ENCODE results near the gene EXOC3L2. TPM values are rescaled to one million over a fixed set of nuclear protein-coding genes. Genes with fewer than 3 reads are reported as not detected.
A peak's percentile ranks its signal among the peaks of the same experiment; 100 is the strongest.

The EXOC3L2 gene
- total and polyA plus RNA-seq, 10 of the 15 experiments (the other 5 are each of a cell fraction or from before 2014, with no cell fraction given), result not detected

DNA sequence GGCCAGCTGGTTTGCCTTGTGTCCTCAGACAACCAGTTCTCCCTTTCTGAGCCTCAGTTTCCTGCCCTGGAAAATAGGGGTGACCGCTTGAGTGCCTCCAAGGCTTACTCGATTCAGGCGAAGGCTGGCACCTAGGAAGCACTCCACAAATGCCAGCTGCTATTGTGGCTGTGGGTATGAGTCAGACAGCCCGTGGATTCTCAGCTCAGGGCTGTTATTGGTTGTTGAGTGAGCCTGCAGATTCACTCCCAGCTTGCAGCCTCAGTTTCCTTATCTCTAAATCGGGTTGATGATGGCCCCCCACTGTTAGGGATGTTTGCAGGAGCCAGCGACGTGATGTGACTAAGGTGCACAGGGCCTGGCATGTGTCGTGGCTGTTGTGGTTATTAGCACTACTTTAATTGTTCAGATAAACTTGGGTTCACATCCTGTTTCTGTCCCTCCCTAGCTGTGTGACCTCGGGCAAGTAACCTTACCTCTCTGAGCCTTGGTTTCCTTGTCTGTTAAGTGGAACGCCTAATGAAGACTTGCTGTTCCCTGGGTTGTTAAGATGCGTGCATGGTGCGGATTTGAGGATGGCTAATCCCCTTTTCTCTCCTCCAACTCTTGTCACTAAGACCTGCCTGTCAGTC is 8.3 kb upstream of the EXOC3L2 start (continued):
- TF ChIP-seq, protein P1, sequence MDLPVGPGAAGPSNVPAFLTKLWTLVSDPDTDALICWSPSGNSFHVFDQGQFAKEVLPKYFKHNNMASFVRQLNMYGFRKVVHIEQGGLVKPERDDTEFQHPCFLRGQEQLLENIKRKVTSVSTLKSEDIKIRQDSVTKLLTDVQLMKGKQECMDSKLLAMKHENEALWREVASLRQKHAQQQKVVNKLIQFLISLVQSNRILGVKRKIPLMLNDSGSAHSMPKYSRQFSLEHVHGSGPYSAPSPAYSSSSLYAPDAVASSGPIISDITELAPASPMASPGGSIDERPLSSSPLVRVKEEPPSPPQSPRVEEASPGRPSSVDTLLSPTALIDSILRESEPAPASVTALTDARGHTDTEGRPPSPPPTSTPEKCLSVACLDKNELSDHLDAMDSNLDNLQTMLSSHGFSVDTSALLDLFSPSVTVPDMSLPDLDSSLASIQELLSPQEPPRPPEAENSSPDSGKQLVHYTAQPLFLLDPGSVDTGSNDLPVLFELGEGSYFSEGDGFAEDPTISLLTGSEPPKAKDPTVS (IDR thresholded peaks at IDR 0.05; ENCODE audit: low read depth, low read length), result no peak
- TF ChIP-seq YY1 (IDR thresholded peaks at IDR 0.05; ENCODE audit: low read depth, low read length), result no peak
- TF ChIP-seq CHD2 (IDR thresholded peaks at IDR 0.05; ENCODE audit: borderline replicate concordance, low read depth, low read length), result no peak
- TF ChIP-seq ZNF207 (IDR thresholded peaks at IDR 0.05; ENCODE audit: borderline replicate concordance), result no peak
- no peak for TF ChIP-seq SMC3 (IDR thresholded peaks at IDR 0.05; ENCODE audit: borderline replicate concordance, low read length)
- TF ChIP-seq RB1 (IDR thresholded peaks at IDR 0.05; ENCODE audit: borderline replicate concordance), result no peak
- TF ChIP-seq ZNF24 (IDR thresholded peaks at IDR 0.05), result no peak
- TF ChIP-seq, protein P2, sequence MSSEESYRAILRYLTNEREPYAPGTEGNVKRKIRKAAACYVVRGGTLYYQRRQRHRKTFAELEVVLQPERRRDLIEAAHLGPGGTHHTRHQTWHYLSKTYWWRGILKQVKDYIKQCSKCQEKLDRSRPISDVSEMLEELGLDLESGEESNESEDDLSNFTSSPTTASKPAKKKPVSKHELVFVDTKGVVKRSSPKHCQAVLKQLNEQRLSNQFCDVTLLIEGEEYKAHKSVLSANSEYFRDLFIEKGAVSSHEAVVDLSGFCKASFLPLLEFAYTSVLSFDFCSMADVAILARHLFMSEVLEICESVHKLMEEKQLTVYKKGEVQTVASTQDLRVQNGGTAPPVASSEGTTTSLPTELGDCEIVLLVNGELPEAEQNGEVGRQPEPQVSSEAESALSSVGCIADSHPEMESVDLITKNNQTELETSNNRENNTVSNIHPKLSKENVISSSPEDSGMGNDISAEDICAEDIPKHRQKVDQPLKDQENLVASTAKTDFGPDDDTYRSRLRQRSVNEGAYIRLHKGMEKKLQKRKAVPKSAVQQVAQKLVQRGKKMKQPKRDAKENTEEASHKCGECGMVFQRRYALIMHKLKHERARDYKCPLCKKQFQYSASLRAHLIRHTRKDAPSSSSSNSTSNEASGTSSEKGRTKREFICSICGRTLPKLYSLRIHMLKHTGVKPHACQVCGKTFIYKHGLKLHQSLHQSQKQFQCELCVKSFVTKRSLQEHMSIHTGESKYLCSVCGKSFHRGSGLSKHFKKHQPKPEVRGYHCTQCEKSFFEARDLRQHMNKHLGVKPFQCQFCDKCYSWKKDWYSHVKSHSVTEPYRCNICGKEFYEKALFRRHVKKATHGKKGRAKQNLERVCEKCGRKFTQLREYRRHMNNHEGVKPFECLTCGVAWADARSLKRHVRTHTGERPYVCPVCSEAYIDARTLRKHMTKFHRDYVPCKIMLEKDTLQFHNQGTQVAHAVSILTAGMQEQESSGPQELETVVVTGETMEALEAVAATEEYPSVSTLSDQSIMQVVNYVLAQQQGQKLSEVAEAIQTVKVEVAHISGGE (CRISPR knock-in tag; IDR thresholded peaks at IDR 0.05), result no peak
- no peak for TF ChIP-seq EZH2 (IDR thresholded peaks at IDR 0.05; ENCODE audit: borderline replicate concordance, control insufficient read depth, low read depth, low read length)
- TF ChIP-seq, protein P3, sequence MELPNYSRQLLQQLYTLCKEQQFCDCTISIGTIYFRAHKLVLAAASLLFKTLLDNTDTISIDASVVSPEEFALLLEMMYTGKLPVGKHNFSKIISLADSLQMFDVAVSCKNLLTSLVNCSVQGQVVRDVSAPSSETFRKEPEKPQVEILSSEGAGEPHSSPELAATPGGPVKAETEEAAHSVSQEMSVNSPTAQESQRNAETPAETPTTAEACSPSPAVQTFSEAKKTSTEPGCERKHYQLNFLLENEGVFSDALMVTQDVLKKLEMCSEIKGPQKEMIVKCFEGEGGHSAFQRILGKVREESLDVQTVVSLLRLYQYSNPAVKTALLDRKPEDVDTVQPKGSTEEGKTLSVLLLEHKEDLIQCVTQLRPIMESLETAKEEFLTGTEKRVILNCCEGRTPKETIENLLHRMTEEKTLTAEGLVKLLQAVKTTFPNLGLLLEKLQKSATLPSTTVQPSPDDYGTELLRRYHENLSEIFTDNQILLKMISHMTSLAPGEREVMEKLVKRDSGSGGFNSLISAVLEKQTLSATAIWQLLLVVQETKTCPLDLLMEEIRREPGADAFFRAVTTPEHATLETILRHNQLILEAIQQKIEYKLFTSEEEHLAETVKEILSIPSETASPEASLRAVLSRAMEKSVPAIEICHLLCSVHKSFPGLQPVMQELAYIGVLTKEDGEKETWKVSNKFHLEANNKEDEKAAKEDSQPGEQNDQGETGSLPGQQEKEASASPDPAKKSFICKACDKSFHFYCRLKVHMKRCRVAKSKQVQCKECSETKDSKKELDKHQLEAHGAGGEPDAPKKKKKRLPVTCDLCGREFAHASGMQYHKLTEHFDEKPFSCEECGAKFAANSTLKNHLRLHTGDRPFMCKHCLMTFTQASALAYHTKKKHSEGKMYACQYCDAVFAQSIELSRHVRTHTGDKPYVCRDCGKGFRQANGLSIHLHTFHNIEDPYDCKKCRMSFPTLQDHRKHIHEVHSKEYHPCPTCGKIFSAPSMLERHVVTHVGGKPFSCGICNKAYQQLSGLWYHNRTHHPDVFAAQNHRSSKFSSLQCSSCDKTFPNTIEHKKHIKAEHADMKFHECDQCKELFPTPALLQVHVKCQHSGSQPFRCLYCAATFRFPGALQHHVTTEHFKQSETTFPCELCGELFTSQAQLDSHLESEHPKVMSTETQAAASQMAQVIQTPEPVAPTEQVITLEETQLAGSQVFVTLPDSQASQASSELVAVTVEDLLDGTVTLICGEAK (IDR thresholded peaks at IDR 0.05; ENCODE audit: borderline replicate concordance), result no peak
- TF ChIP-seq LARP7 (IDR thresholded peaks at IDR 0.05), result 0 out of 2 replicates have a peak, but pooled peaks have one; percentile 24
- TF ChIP-seq MYC (IDR thresholded peaks at IDR 0.05; ENCODE audit: insufficient read depth, insufficient read length, insufficient replicate concordance, low read length, severe bottlenecking), result no peak
- TF ChIP-seq NFXL1 (IDR thresholded peaks at IDR 0.05; ENCODE audit: borderline replicate concordance), result peak; percentile 80; the same call in 1 of the 2 replicates
- peak; percentile 88 for TF ChIP-seq SMARCA5 (IDR thresholded peaks at IDR 0.05)
- no peak for TF ChIP-seq ZNF384 (IDR thresholded peaks at IDR 0.05; ENCODE audit: borderline replicate concordance, low read depth, low read length)

Measured in GM12878 (cell line).